Activated CD4-positive, alpha-beta T cell treated with anti-CD3 and anti-CD28 coated beads, Interleukin-2, amount 10 ng/mL, durations not matched to agents 24 days and 14 days (primary cell): ENCODE results near the gene TM9SF4. TPM values are rescaled to one million over a fixed set of nuclear protein-coding genes. Genes with fewer than 3 reads are reported as not detected.

Experiments
- DNase-seq: peaks from one replicate; pipeline ENCODE4 v3.0.0; 2022
- H3K27ac Mint-ChIP-seq: one replicate; pipeline ENCODE4 v1.8.0; 2022; ENCODE audit warnings: mild to moderate bottlenecking, mixed read lengths
- H3K27me3 Mint-ChIP-seq: one replicate; pipeline ENCODE4 v1.8.0; 2022; ENCODE audit warnings: mixed read lengths
- H3K36me3 Mint-ChIP-seq: one replicate; pipeline ENCODE4 v1.8.0; 2022; ENCODE audit warnings: low read depth, mild to moderate bottlenecking, mixed read lengths
- H3K4me1 Mint-ChIP-seq: one replicate; pipeline ENCODE4 v1.8.0; 2021; ENCODE audit warnings: mixed read lengths
- H3K4me3 Mint-ChIP-seq: one replicate; pipeline ENCODE4 v1.8.0; 2022; ENCODE audit warnings: mild to moderate bottlenecking, moderate library complexity, mixed read lengths
- H3K9me3 Mint-ChIP-seq: one replicate; pipeline ENCODE4 v1.8.0; 2021; ENCODE audit warnings: mixed read lengths
- intact Hi-C: fragments of 100-400 bp; cut with micrococcal nuclease; formaldehyde crosslinking; loops from one replicate; pipeline ENCODE4 v1.15.1; 2023
- total RNA-seq: library from RNA; stranded (reverse); gene quantifications from 2 replicates; pipeline ENCODE4 v1.2.3, GENCODE V29; 2022

The TM9SF4 gene
- total RNA-seq, 1 donor from 2014 or later: 49.8 TPM

DNA sequence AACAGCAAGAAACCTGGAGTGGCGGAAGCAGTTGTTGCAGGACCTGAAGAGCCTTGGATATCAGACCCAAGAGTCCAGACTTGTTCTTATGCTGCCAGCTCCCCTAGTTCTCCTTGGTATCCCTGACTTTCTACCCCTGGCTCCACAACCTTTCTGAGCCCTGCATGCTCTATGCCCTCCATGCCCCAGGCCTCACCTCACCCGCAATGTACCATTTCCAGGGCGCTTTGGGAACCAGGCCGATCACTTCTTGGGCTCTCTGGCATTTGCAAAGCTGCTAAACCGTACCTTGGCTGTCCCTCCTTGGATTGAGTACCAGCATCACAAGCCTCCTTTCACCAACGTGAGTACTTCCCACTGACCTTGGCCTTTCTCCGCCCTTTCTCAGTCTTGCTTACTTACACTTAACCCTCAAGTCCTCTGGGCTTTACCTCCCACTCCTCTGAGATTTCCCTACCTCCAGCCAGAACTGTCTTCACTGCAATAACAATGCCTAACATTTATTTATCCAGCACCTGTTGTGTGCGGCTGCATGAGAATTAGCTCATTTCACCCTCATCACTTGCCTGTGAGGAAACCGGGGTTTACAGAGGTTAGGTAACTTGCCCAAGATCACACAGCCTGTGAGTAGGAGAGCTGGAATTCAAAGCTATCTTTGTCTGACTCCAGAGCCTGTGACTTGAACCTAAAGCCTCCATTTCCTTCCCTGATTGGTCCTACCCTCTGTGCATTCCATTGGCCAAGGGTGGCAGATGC is 100.5 kb downstream of the TM9SF4 start:
- Mint-ChIP-seq H3K9me3 (no peaks in the 10 kb centered on the region), H3K36me3 (peaks cover 70% of the 10 kb centered on the region), H3K27ac (peak overlapping the region; percentile 34), H3K27me3 (no peaks in the 10 kb centered on the region), H3K4me1 (peaks cover 48% of the 10 kb centered on the region), H3K4me3 (peak overlapping the region; percentile 91)
- no peak for DNase-seq
- intact Hi-C loops: loop anchor here (5.0 kb wide), 3 partner anchors 327 to 607 kb away; partner anchors contain the start of genes BCL2L1 and MAPRE1

DNA sequence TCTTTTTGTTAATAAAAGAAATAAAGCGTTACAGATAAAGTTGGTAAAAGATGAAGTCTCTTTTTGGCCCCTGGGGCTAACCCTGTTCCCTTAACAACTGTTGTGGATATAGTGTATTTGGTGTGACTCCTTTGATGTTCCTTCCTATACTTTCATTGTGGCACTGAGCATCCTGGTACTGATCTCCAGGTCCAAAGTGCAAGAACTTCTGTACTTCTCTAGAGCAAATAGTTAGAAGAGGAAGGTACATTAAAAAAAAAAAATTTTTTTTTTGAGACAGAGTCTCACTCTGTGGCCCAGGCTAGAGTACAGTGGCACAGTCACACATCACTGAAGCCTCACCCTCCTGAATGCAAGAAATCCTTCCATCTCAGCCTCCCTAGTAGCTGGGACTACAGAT is 104.4 kb downstream of the TM9SF4 start:
- H3K36me3 Mint-ChIP-seq: peaks cover 81% of the 10 kb centered on the region
- DNase-seq: no peak
- no peak overlapping the region for H3K27ac Mint-ChIP-seq
- no peaks in the 10 kb centered on the region for H3K27me3 Mint-ChIP-seq
- H3K4me1 Mint-ChIP-seq: peaks cover 35% of the 10 kb centered on the region
- H3K9me3 Mint-ChIP-seq: no peaks in the 10 kb centered on the region
- no peak overlapping the region for H3K4me3 Mint-ChIP-seq
- intact Hi-C loops: no loop called here

- H3K4me3 Mint-ChIP-seq: no peak overlapping the region
- H3K27ac Mint-ChIP-seq: no peak overlapping the region
- intact Hi-C loops: no loop called here
- H3K4me1 Mint-ChIP-seq: peaks cover 22% of the 10 kb centered on the region
- no peaks in the 10 kb centered on the region for H3K9me3 Mint-ChIP-seq
- peaks cover 78% of the 10 kb centered on the region for H3K36me3 Mint-ChIP-seq
- no peak for DNase-seq
- H3K27me3 Mint-ChIP-seq: no peaks in the 10 kb centered on the region
These were observed 105.6 kb downstream of the TM9SF4 start for GRCh38 chr20:32215147-32215546.

DNA sequence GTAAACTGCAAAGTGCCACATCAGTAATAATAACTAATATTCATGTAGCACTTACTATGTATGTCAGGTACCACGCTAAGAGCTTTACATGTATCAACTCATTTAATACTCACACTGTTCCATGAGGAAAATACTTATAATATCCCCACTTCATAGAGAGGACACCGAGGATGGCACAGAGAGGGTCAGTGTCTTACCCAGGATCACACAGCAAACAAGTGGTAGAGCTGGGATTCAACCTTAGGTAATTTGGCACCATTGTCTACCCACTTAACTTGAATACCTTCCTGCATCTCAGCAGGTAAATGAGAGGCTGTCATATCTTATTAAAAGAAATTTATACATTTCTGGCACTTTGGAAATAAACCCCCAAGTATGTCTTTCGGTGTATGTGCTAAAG is 106.2 kb downstream of the TM9SF4 start:
- H3K27ac Mint-ChIP-seq: peak overlapping the region; percentile 29
- H3K4me1 Mint-ChIP-seq: peaks cover 17% of the 10 kb centered on the region
- peaks cover 76% of the 10 kb centered on the region for H3K36me3 Mint-ChIP-seq

DNA sequence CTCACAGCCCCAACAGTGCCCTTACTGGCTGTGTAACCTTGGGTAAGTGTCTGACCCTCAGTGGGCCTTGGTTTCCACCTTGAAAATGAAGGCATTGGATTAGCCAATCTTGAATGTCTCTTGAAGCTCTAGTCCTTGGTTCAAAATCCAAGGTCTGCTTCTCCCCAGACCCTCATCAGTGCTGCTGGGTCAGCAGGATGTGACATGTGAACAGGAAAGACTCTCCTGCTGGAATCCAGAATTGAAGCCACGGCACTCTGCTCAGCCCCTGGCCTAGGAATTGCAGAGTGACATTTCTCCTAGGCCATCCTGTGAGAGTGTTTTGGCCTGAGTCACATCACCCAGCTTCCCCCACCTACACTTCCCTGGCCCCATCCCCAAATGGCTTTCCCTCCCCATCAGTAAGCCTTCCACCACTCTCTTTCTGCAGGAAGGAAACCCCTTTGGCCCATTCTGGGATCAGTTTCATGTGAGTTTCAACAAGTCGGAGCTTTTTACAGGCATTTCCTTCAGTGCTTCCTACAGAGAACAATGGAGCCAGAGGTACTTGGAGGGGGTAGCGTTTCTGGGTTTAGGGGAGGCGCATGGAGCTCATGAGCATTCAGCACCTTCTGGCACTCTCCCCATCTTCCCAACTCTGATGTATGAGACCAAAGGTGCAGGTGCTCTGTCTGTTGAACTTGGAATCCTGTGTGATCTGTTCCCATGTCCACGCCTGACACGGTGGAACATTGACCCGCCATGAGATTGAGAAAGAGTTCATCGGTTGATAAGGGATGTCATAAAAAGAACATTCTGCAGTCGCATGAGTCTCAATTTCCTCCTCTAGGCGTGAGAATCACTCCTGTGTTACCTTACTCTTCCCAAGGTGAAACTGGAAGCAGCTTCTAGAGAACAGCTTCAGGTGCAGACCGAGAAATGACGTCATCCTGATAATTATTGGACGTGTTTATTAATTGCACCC is 106.9 kb downstream of the TM9SF4 start:
- Mint-ChIP-seq H3K4me3 (no peak overlapping the region), H3K9me3 (no peaks in the 10 kb centered on the region), H3K27me3 (no peaks in the 10 kb centered on the region), H3K4me1 (peaks cover 12% of the 10 kb centered on the region), H3K27ac (peak overlapping the region; percentile 29), H3K36me3 (peaks cover 79% of the 10 kb centered on the region)
- intact Hi-C loops: no loop called here
- no peak for DNase-seq

More for the DNA sequence above, 106.2 kb downstream of the TM9SF4 start:
- no peaks in the 10 kb centered on the region for H3K27me3 Mint-ChIP-seq
- H3K4me3 Mint-ChIP-seq: no peak overlapping the region
- no peaks in the 10 kb centered on the region for H3K9me3 Mint-ChIP-seq
- DNase-seq: no peak
- intact Hi-C loops: no loop called here

Other genes starting within 250 kb of the TM9SF4 start
- not detected in 2 replicates for gene DUSP15, start 239.2 kb upstream of the TM9SF4 start, total RNA-seq
- not detected in 2 replicates for gene TTLL9, start 239.1 kb upstream of the TM9SF4 start, total RNA-seq
- 18.2 and 19.3 TPM in 2 replicates for gene PDRG1, start 157.7 kb upstream of the TM9SF4 start, total RNA-seq
- gene XKR7, start 141.6 kb upstream of the TM9SF4 start, total RNA-seq: not detected in 2 replicates
- gene CCM2L, start 99.3 kb upstream of the TM9SF4 start, total RNA-seq: not detected in 2 replicates
- gene HCK, start 57.5 kb upstream of the TM9SF4 start, total RNA-seq: not detected in 2 replicates
- 119 and 120 TPM in 2 replicates for gene PLAGL2, start 98.0 kb downstream of the TM9SF4 start, total RNA-seq
- 65.7 and 68.1 TPM in 2 replicates for gene POFUT1, start 98.2 kb downstream of the TM9SF4 start, total RNA-seq
- 34.7 and 35.5 TPM in 2 replicates for gene KIF3B, start 167.9 kb downstream of the TM9SF4 start, total RNA-seq
- 126 and 142 TPM in 2 replicates for gene ASXL1, start 248.6 kb downstream of the TM9SF4 start, total RNA-seq